Lower lobe of right lung (tissue), 2 donors: ENCODE results near the gene CERT1. TPM values are rescaled to one million over a fixed set of nuclear protein-coding genes. Genes with fewer than 3 reads are reported as not detected.

Source experiments
- ATAC-seq, 2 donors: fragments of 200-7000 bp; cut with Tn5 transposase; one replicate each; pipeline ENCODE4 v1.9.1; 2020 to 2022; ENCODE audit warnings: mild to moderate bottlenecking in 2 of 2, moderate library complexity in 2 of 2
- DNase-seq: peaks from one replicate; pipeline ENCODE4 v3.0.0-alpha.2; 2020
- H3K27ac ChIP-seq: fragments of 200-600 bp; one replicate; pipeline ENCODE4 v1.8.0; 2022
- H3K27me3 ChIP-seq: fragments of 200-600 bp; one replicate; pipeline ENCODE4 v1.8.0; 2022; ENCODE audit warnings: low read depth
- H3K36me3 ChIP-seq: fragments of 200-600 bp; one replicate; pipeline ENCODE4 v1.8.0; 2022; ENCODE audit warnings: mild to moderate bottlenecking
- H3K4me1 ChIP-seq: fragments of 200-600 bp; one replicate; pipeline ENCODE4 v1.8.0; 2022
- H3K4me3 ChIP-seq: fragments of 200-600 bp; one replicate; pipeline ENCODE4 v1.8.0; 2022; ENCODE audit warnings: mild to moderate bottlenecking
- H3K9me3 ChIP-seq: fragments of 200-600 bp; one replicate; pipeline ENCODE4 v1.8.0; 2022
- CTCF ChIP-seq: fragments of 200-600 bp; IDR thresholded peaks from one replicate; pipeline ENCODE4 v1.8.0; 2022; ENCODE audit warnings: antibody characterized with exemption, mild to moderate bottlenecking
- intact Hi-C: fragments of 100-400 bp; cut with DNase I; formaldehyde crosslinking; loops from one replicate; pipeline ENCODE4 v1.11.0; 2022
- total RNA-seq: library from RNA; stranded (reverse); fragmentation: NEBNext Ultra II Directional; extraction: Animal tissue kit (Norgen Biotek cat#: 25700); gene quantifications from one replicate; pipeline ENCODE4 v1.2.1, GENCODE V29; 2021
- donor health status: DM: no; HTN: yes; CAD: no; lungs with severe emphysema.

The CERT1 gene
- total RNA-seq, 1 donor from 2014 or later: 70.9 TPM

- Histone ChIP-seq H3K27ac (no peak overlapping the region), H3K4me1 (peaks cover 5% of the 10 kb centered on the region), H3K4me3 (no peak overlapping the region), H3K9me3 (peaks cover 22% of the 10 kb centered on the region), H3K27me3 (no peaks in the 10 kb centered on the region), H3K36me3 (no peaks in the 10 kb centered on the region)
- no peak for ATAC-seq
- DNase-seq: no peak
- intact Hi-C loops: no loop called here
- no peak for TF ChIP-seq CTCF
Measured at GRCh38 chr5:75522542-75522941, 11.1 kb upstream of the CERT1 start.

GRCh38 chr5:75522025-75522424 is 10.6 kb upstream of the CERT1 start:
- ATAC-seq (no peak), DNase-seq (no peak)
- intact Hi-C loops: no loop called here
- no peaks in the 10 kb centered on the region for H3K36me3 ChIP-seq
- no peak for TF ChIP-seq CTCF
- peaks cover 22% of the 10 kb centered on the region for H3K9me3 ChIP-seq
- H3K27me3 ChIP-seq: no peaks in the 10 kb centered on the region
- H3K4me1 ChIP-seq: peaks cover 5% of the 10 kb centered on the region
- no peak overlapping the region for H3K27ac ChIP-seq
- H3K4me3 ChIP-seq: no peak overlapping the region

GRCh38 chr5:75521195-75521594 is 9.8 kb upstream of the CERT1 start:
- ATAC-seq (no peak), DNase-seq (no peak)
- Histone ChIP-seq H3K27me3 (no peaks in the 10 kb centered on the region), H3K4me1 (no peaks in the 10 kb centered on the region), H3K36me3 (no peaks in the 10 kb centered on the region), H3K9me3 (peaks cover 22% of the 10 kb centered on the region), H3K27ac (no peak overlapping the region), H3K4me3 (no peak overlapping the region)
- intact Hi-C loops: no loop called here
- TF ChIP-seq CTCF: no peak

GRCh38 chr5:75519761-75520160 is 8.3 kb upstream of the CERT1 start:
- Histone ChIP-seq H3K27me3 (no peaks in the 10 kb centered on the region), H3K9me3 (peaks cover 22% of the 10 kb centered on the region), H3K27ac (no peak overlapping the region), H3K36me3 (no peaks in the 10 kb centered on the region), H3K4me3 (no peak overlapping the region), H3K4me1 (no peaks in the 10 kb centered on the region)
- intact Hi-C loops: no loop called here
- ATAC-seq: no peak
- DNase-seq: no peak
- no peak for TF ChIP-seq CTCF

GRCh38 chr5:75514323-75514722 is 2.9 kb upstream of the CERT1 start:
- intact Hi-C loops: no loop called here
- DNase-seq (no peak), ATAC-seq (no peak)
- Histone ChIP-seq H3K4me3 (no peak overlapping the region), H3K36me3 (no peaks in the 10 kb centered on the region), H3K4me1 (peaks cover 31% of the 10 kb centered on the region), H3K27me3 (no peaks in the 10 kb centered on the region), H3K9me3 (no peaks in the 10 kb centered on the region), H3K27ac (no peak overlapping the region)
- TF ChIP-seq CTCF: no peak

GRCh38 chr5:75513841-75514240 is 2.4 kb upstream of the CERT1 start:
- H3K4me3 ChIP-seq: no peak overlapping the region
- intact Hi-C loops: no loop called here
- no peak overlapping the region for H3K27ac ChIP-seq
- no peaks in the 10 kb centered on the region for H3K36me3 ChIP-seq
- H3K4me1 ChIP-seq: peaks cover 36% of the 10 kb centered on the region
- no peaks in the 10 kb centered on the region for H3K9me3 ChIP-seq
- TF ChIP-seq CTCF: no peak
- H3K27me3 ChIP-seq: no peaks in the 10 kb centered on the region
- no peak for ATAC-seq
- no peak for DNase-seq
